Globus pallidus (tissue), 1 donor: ENCODE results near the gene TCP1.
"Not testable (repeated sequence)": the region's sequence is repeated elsewhere in the genome, so short reads cannot be mapped to it uniquely, and the experiment has no call there.

Experiments
- DNase-seq: peaks from one replicate; pipeline ENCODE4 v3.0.0-alpha.2; 2015; ENCODE audit warnings: low spot score

Gene TCP1

DNA sequence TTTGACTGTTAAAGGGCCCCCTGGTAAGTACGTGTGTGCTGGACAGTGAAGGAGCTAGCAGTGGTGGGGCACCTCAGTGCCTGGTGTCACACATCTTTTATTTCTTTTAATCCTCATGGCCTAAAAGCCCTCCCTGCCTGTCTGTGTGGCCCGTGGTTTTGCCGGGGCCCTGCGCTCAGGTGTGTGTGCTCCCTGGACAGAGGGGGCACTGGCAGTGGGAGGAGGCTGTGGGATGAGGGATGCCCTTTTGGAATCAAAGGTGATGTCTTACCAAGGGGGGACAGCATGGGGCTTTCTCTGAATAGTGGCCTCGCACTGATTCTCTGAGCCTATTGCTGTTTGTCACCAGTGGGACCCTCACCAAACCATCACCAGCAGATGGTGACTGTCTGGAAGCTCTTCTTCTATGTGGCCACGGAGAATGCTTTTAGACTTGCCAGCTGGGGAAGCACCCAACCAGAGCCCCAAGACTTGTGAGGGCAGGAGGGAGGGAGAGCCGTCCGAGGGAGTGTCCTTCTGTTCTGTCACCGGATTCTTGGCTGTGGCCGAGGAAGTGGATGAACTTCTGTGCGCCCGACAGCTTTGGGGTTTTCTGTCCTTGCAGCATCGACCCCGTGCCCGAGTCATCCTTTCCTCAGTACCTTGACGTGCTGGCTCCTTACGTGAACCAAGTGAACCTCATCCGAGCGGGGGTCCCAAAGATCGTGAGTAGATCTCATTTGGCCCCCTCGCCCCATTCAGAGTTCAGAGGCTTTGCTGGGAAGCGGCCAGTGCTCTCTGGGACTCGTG, 28.7 kb upstream of the TCP1 start:
- DNase-seq, result no peak

DNA sequence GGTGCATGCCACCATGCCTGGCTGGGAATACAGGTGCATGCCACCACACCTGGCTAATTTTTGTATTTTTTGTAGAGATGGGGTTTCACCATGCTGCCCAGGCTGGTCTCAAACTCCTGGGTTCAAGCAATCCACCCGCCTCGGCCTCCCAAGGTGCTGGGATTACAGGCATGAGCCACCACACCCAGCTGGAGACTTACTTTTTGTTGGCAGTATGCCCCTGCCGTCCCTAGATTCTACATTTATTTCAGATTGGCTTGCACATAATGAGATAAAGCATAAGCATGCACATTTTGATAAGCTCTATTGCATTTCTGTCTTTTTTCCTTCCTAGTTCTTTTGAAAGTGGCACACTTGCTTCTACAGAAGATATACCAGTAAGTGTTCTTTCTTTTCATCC, 27.4 kb upstream of the TCP1 start:
- DNase-seq, result not testable (repeated sequence)

DNA sequence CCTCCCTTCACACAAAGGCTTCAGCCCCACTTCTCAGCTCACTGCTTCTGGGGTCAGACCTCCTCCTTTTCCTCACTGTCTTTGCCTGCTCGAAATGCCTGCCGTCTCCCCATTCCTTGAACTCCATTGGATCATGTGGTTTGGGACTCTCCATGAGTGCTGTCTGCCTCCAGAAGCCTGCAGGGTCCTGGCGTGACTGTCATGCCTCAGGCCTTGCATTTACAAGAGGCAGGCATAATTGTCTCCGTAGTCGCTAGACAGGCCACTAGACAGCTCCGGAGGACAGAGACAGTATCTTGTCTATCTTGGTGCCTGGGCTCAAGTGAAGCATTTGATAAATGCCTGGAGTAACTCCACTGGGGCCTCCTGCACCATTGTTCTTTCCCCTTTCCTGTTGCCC, 26.0 kb upstream of the TCP1 start:
- DNase-seq, result no peak

DNA sequence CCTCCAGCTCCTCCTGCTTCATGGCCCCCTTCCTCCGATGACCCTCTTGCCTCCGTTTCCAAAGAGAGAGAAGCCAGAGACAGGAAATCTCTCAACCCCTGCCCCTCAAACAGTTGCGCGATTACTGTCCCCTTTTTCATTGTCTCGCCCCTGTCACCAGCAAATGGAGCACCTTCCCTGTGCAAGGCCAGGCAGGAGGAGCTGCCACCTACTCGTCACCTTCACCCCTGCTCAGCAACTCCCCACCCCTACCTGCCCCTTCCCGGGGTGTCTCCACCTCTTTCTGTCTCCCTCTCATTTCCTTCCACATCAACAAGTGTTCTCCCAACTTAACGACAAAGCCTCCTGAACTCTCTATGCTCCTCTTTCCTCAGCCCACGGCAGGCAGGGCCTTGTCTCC, 24.4 kb upstream of the TCP1 start:
- no peak for DNase-seq

DNA sequence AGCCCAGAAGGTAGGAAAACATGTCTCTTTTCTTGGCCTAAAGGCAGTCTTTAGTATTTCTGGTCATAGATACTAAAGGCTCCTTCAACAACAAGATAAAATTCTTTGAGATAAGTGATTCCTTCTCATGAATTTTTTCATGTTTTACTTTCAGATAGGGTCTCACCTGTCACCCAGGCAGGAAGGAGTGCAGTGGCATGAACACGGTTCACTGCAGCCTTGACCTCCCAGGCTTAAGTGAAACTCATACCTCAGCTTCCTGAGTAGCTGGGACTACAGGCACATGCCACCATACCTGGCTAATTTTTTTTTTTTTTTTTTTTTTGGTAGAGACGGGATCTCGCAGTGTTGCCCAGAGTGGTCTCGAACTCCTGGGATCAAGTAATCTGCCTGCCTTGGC, 19.7 kb upstream of the TCP1 start:
- DNase-seq, result no peak

DNA sequence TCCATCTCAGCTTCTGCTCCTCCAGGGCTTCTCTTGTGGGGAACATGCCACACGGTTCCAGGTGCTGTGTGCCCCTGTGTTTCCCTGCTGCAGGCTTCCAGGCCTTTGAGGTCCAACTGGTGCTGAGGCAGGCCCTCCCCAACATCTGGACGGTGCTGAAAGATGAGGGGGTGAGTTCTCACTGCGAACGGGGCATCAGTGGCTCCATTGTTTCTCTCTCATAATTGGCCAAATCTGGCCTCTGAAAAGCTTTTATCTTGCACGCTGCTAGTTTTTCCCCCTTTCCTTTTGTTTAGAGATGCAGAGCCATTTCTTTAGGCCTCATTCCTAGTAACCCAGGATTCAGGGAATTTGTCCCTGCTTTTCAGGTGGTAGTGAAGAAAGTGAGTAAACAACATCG, 19.2 kb upstream of the TCP1 start:
- peak; percentile 75 for DNase-seq

DNA sequence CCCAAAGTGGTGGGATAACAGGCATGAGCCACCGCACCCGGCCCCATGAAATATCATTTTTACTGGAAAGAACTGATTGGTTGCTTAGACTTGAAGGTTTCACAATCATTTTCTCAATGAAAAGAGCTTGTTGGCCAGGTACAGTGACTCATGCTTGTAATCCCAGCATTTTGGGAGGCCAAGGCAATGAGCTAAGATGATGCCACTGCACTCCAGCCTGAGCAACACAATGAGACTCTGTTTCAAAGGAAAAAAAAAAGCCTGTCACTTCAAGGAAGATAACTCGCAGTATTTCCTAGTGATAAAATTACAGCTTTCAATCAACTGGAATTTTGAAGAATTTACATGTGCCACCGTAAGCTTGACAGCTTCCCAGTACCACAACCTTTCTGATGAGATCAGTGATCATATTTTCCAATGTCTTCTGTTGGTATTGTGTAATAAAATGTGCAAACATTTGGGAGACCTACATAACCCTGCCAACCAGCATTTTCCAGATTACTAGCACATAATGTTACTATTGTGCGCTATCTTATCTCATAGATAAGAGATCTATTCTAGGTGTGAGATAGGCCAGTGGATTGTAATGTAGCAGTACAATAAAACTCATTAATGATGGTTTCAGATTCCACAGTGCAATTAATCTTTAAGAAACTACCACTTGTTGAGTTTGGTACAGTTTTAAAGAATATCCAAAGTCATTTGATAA, 17.9 kb upstream of the TCP1 start:
- peak; percentile 38 for DNase-seq

DNA sequence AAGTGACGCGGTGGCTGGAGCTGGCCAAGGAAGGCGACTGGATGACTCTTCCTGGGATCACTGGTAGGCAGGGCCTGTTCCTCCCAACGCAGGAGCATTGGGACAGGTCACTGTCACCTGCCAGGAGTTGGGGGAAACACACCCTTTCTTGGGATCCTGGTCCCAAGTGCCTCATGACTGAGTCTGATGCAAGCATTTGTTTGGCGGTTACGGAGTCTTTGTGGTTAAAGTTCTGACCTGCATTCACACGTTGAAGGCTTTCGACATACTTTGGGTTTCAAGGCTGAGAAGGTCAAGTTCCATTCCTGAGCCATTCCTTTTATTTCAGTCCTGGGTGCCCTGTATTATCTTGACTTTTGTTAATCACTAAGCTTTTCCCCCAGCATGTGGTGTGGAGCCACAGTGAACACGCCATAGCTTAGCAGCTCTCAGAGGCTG, 16.6 kb upstream of the TCP1 start:
- no peak for DNase-seq

DNA sequence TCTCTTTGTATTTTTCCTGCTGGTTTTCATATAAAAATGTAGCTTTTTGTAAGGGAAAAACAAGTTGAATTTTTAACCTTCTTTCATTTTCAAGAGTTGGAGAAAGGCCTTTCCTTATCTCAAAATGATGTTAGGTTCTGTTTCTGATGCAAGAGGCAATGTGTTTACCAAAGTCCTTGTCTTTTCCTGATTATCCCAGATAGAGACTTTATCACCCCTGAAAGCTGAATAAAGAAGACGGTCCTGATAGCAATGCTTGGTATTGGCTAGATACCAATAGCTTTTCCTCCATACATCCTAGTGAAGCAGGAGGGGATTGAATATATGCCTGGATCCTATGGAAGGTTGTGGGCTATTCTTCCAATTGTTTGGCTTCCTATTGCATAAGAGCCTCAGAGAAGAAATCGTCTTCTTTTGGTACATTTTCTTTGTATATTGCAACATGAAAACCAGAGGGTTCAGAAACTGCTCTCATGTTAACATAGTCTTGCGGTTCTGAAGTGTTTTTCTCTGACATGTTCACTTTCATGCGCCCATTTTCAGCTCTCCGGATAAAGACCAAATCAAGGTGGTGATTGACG, 16.1 kb upstream of the TCP1 start:
- no peak for DNase-seq

DNA sequence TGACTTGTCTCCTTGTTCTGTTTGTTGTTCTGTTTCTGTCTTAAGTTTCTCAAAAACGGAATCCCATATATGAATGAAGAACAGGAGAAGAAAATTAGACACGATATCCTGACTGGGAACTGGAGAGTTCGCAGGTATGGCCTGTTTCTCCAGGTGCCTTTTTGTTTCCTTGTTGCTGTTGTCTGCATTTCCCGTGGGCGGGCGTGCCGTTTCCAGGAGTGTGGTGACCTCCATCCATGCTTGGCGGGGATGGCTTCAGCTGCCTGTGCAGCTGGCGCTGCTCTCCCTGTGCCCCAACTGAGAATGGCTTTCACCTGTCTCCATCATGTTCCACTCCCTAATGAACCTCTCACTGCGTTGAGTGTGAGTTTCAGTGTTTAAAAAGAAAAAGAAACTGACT, 15.1 kb upstream of the TCP1 start:
- no peak for DNase-seq

DNA sequence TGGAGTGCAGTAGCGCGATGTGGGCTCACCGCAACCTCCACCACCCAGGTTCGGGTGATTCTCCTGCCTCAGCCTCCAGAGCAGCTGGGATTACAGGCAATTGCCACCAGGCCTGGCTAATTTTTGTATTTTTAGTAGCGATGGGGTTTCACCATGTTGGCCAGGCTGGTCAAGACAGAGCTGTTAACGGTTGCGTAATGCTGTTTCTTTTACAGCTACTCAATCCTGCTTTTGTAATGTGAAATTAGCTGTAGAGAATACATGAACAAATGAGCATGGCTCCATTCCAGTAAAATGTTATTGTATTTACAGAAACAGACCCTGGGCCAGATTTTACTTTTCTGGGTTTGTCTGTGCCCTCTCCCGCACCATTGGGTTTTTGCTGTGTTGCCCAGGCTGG, 12.5 kb upstream of the TCP1 start:
- DNase-seq, result no peak

DNA sequence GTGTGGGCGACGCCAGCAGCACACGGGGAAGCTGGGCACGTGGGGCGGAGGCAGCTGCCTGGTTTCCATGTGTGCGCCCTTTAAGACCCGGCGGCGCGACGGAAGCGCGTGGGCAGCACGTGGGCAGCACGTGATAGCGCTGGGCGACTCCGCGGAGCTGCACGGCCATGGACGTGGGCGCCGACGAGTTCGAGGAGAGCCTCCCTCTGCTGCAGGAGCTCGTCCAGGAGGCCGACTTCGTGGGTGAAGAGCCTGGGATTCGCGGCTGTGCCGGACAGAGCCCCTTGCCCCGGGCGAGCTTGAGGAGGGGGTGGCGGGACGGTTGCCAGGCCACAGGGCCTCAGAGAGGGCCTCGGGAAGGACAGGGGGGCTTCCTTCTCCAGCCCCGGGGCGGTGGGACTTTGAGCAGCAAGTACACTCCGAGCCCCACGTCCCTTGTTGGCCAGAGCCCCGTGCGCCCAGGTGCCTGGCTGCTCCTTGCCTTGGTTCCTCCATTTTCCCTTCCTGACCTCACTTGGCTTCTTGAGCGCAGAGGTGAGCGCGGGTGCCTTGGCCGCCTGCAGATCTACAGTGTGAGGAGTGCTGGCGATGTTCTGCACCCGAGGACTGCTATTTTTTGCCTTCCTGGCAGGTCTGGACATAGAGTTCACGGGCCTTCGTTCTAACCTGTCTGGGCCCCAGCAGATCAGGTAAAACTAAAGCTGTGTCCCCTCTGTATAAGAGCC, 10.9 kb upstream of the TCP1 start, which contains the start of gene PNLDC1:
PNLDC1 (plus strand) TSS at position 136 of the 725 bp plus-strand sequence; CDS start at position 168, 32 bp downstream.
- no peak for DNase-seq

DNA sequence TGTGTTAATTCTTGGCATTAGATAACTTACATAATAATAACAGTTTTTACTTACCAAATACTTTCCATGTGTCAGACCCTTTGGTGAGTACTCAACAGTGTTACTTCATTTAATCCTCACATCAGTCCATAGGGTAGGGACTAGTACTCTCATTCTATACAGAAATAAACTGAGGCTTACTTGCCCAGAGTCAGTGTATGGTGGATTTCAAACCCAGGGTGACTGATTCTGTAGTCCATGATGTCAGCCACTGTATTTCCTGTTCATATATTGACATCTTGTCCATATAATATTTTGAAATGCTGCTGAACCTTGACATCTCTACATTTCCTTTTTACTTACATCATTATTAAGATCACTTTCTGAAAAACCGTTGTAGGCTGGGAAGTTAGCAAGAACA, 8.2 kb upstream of the TCP1 start:
- no peak for DNase-seq

DNA sequence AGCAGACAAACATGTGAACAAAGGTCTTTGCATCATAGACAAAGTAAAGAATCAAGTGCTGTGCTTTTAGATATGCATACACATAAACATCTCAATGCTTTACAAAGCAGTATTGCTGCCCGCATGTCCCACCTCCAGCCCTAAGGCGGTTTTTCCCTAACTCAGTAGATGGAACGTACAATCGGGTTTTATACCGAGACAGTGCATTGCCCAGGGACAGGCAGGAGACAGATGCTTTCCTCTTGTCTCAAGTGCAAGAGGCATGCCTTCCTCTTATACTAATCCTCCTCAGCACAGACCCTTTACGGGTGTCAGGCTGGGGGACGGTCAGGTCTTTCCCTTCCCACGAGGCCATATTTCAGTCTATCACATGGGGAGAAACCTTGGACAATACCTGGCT, 5.6 kb upstream of the TCP1 start:
- not testable (repeated sequence) for DNase-seq

DNA sequence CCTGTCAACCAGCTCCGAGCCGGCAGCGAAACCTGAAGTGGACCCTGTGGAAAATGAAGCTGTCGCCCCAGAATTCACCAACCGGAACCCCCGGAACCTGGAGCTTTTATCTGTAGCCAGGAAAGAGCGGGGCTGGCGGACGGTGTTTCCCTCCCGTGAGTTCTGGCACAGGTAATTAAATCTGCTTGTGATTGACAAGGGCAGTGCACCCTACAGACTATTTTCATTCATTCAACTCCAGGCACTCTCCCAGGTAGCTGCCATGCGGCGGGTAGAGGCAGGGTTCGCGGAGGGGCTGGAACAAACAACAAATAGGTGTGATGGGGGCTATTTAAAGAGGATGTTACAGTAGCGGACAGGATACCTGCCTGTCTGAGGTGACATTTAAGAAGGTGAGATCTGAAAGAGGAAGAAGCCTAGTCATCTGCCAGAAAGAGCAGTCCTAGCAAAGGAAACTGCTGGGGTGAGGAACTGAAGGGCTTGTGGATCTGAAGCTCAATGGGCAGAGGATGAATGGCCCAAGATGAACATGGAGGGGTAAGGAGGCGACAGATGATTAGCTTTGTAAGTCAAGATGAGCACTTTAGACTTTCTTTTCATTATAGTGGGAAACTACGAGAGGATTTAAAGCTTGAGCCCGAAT, 1.7 kb upstream of the TCP1 start:
- DNase-seq, result no peak

DNA sequence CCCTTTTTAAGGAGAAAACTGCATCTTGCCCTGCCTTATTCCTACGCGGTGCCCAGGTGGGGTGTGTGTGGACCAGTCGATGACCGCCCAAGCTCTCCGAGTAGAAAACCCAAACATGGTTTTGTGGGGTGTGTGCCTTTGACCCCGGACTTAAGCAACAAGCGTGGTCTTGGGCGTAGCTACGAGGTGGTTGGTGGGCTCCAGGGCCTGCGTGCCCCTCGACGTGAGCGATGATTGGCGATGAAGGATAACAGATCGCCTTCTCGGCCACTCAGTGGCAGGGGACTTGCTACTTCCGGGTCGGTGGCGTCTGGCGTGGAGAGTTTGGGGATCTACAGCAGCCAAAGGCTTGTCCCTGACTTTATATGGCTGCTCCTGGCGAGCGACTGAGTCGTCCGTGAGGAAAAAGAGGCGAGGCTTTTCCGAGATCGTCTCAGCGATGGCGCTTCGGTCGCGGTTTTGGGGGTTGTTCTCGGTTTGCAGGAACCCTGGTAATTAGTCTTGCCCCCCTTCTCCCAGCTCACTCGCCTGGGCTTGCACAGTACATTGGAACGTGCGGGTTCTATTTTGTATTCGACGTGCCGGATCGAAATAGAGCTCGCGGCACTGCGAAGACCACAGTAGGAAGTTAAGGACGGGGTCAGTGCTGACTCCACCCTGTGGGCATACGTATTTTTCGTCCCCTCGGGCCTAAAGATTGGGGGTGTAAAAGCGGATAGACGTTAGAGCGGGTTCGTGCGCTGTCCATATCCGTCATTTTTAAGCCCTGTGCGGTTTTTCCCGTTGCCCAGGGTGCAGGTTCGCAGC, 950 bp upstream of the TCP1 start, which contains the start of gene MRPL18:
MRPL18 (plus strand) TSS at position 319 of the 807 bp plus-strand sequence; CDS start at position 440, 121 bp downstream.
- peak; percentile 98 for DNase-seq

DNA sequence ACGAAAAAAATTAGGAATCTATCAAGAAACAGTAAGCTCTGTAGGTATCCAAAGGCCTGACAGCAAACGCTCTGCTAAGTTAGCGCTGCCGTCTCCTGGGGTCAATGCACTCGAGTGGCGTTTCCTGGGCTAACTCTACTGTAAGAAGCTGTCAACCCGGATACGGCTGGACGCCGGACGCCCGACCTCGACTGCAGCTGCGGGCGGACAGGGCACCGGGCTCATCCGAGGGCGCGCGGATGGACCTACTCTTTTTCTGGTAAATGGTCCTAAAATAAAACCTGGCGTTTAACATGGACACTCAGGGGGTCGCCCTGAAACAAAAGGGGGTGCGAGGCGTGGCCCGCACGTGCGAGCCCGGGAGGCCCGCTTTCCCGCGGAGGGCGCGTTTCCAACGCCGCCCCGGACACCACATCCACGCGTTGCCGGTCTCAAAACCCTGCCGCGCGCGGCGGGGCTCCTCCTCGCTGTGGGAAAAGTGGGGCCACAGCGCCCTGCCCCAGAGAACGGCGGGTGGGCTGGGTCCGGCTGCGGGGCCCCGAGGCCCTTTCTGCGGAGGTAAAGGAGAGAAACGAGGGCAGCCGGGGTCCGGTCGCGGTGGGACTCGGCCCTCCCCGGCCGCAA, 537 bp downstream of the TCP1 start:
- no peak for DNase-seq

DNA sequence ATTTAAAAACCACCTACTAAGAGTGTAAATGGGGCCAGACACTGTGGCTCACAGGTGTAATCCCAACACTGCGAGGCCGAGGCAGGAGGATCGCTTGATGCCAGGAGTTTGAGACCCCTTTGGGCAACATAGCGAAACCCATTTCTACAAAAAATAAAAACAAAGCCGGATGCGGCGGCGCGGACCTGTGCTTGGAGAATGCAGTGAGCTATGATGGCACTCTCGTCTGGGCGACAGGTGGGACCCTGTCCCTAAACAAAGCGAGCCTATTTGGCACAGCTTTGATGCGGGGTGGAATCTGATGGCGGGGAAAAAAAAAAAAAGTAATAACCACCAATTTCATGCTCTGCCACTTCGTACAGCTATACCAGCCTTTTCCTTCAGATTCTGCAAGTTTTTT, 1.1 kb downstream of the TCP1 start:
- no peak for DNase-seq

DNA sequence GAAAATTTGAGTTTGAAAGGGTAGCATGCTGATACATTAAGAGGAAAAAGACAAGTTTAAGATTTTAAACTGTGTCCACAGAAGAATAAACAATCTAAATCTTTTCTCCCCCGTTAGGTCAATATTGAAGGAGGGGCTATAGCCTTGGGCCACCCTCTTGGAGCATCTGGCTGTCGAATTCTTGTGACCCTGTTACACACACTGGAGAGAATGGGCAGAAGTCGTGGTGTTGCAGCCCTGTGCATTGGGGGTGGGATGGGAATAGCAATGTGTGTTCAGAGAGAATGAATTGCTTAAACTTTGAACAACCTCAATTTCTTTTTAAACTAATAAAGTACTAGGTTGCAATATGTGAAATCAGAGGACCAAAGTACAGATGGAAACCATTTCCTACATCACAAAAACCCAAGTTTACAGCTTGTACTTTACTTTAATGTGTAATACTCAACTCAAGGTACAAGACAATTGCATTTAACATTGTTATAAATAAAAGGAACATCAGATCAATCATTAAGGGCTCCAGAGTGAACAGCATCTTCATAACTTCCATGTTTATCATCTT, 10.8 kb downstream of the TCP1 start:
- no peak for DNase-seq

DNA sequence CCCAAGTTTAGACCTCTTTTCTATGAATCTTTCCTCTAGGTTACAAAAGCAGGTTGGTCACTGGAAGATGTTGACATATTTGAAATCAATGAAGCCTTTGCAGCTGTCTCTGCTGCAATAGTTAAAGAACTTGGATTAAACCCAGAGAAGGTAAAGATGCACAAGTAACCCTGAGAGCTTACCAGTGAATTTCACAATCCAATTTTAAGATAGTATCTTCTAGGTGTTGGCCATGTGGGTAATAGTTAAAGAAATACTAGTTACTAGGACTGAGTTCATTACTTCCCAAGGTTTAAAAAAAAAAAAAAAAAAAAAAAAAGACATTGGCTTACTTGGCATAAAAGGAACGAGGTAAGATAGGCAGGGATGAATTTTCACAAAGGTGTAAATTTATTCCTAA, 11.3 kb downstream of the TCP1 start:
- no peak for DNase-seq
